Neural progenitor cell (in vitro differentiated cells): Measurements from ENCODE around the gene TMCO2.

Experiments
- EZH2 ChIP-seq: fragments of 200-600 bp; sonication (generic); IDR thresholded peaks from 2 replicates; pipeline ENCODE4 v1.6.1; 2017; ENCODE audit warnings: antibody characterized with exemption, mild to moderate bottlenecking, moderate library complexity
- EZH2phosphoT487 ChIP-seq: fragments of 200-600 bp; sonication (generic); IDR thresholded peaks from 2 replicates; pipeline ENCODE4 v1.6.1; 2017; ENCODE audit warnings: antibody characterized with exemption
- TF ChIP-seq, protein P1 (sequence below): fragments of 200-600 bp; sonication (generic); IDR thresholded peaks from 2 replicates; pipeline ENCODE4 v1.5.1; 2017; ENCODE audit warnings: antibody characterized with exemption, mild to moderate bottlenecking

GRCh38 chr1:40240390-40240789 lies 7.3 kb upstream of the TMCO2 start:
- TF ChIP-seq, protein P1, sequence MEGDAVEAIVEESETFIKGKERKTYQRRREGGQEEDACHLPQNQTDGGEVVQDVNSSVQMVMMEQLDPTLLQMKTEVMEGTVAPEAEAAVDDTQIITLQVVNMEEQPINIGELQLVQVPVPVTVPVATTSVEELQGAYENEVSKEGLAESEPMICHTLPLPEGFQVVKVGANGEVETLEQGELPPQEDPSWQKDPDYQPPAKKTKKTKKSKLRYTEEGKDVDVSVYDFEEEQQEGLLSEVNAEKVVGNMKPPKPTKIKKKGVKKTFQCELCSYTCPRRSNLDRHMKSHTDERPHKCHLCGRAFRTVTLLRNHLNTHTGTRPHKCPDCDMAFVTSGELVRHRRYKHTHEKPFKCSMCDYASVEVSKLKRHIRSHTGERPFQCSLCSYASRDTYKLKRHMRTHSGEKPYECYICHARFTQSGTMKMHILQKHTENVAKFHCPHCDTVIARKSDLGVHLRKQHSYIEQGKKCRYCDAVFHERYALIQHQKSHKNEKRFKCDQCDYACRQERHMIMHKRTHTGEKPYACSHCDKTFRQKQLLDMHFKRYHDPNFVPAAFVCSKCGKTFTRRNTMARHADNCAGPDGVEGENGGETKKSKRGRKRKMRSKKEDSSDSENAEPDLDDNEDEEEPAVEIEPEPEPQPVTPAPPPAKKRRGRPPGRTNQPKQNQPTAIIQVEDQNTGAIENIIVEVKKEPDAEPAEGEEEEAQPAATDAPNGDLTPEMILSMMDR: no peak
- TF ChIP-seq EZH2phosphoT487 (no peak), EZH2 (no peak)
